ENCODE data around the gene ROR1.

ROR1 gene

GRCh38 chr1:63914241-63914640 is 140.4 kb downstream of the ROR1 start:
- Histone ChIP-seq H3K4me1 (ENCODE audit: control insufficient read depth in 2 of 2, insufficient read depth in 2 of 2, low read length in 2 of 2) (peaks cover 0 to 13% of the 10 kb centered on the region in 2 donors), H3K27ac (ENCODE audit: low read depth in 2 of 2, low read length in 2 of 2) (no peak overlapping the region), H3K4me3 (ENCODE audit: low read length in 2 of 2) (no peak overlapping the region), H3K9ac (ENCODE audit: low read depth in 1 of 2, low read length in 2 of 2) (no peak overlapping the region), H3K9me3 (ENCODE audit: control insufficient read depth in 2 of 2, low read length in 2 of 2) (no peaks in the 10 kb centered on the region), H3K27me3 (ENCODE audit: control insufficient read depth in 2 of 2, insufficient read depth in 2 of 2, low read length in 2 of 2) (no peaks in the 10 kb centered on the region), H3K36me3 (ENCODE audit: control insufficient read depth in 2 of 2, insufficient read depth in 2 of 2, low read length in 2 of 2) (no peaks in the 10 kb centered on the region)

GRCh38 chr1:63914706-63915105 is 140.9 kb downstream of the ROR1 start:
- Histone ChIP-seq H3K9ac (ENCODE audit: low read depth in 1 of 2, low read length in 2 of 2) (no peak overlapping the region), H3K9me3 (ENCODE audit: control insufficient read depth in 2 of 2, low read length in 2 of 2) (no peaks in the 10 kb centered on the region), H3K4me1 (ENCODE audit: control insufficient read depth in 2 of 2, insufficient read depth in 2 of 2, low read length in 2 of 2) (peaks cover 0 to 13% of the 10 kb centered on the region in 2 donors), H3K27ac (ENCODE audit: low read depth in 2 of 2, low read length in 2 of 2) (no peak overlapping the region), H3K27me3 (ENCODE audit: control insufficient read depth in 2 of 2, insufficient read depth in 2 of 2, low read length in 2 of 2) (no peaks in the 10 kb centered on the region), H3K36me3 (ENCODE audit: control insufficient read depth in 2 of 2, insufficient read depth in 2 of 2, low read length in 2 of 2) (no peaks in the 10 kb centered on the region), H3K4me3 (ENCODE audit: low read length in 2 of 2) (no peak overlapping the region)

- Histone ChIP-seq H3K9me3 (ENCODE audit: control insufficient read depth in 2 of 2, low read length in 2 of 2) (no peaks in the 10 kb centered on the region), H3K4me3 (ENCODE audit: low read length in 2 of 2) (no peak overlapping the region), H3K27ac (ENCODE audit: low read depth in 2 of 2, low read length in 2 of 2) (no peak overlapping the region), H3K4me1 (ENCODE audit: control insufficient read depth in 2 of 2, insufficient read depth in 2 of 2, low read length in 2 of 2) (peaks cover 0 to 13% of the 10 kb centered on the region in 2 donors), H3K36me3 (ENCODE audit: control insufficient read depth in 2 of 2, insufficient read depth in 2 of 2, low read length in 2 of 2) (no peaks in the 10 kb centered on the region), H3K9ac (ENCODE audit: low read depth in 1 of 2, low read length in 2 of 2) (no peak overlapping the region), H3K27me3 (ENCODE audit: control insufficient read depth in 2 of 2, insufficient read depth in 2 of 2, low read length in 2 of 2) (no peaks in the 10 kb centered on the region)
Measured at GRCh38 chr1:63915121-63915520, 141.3 kb downstream of the ROR1 start.

DNA sequence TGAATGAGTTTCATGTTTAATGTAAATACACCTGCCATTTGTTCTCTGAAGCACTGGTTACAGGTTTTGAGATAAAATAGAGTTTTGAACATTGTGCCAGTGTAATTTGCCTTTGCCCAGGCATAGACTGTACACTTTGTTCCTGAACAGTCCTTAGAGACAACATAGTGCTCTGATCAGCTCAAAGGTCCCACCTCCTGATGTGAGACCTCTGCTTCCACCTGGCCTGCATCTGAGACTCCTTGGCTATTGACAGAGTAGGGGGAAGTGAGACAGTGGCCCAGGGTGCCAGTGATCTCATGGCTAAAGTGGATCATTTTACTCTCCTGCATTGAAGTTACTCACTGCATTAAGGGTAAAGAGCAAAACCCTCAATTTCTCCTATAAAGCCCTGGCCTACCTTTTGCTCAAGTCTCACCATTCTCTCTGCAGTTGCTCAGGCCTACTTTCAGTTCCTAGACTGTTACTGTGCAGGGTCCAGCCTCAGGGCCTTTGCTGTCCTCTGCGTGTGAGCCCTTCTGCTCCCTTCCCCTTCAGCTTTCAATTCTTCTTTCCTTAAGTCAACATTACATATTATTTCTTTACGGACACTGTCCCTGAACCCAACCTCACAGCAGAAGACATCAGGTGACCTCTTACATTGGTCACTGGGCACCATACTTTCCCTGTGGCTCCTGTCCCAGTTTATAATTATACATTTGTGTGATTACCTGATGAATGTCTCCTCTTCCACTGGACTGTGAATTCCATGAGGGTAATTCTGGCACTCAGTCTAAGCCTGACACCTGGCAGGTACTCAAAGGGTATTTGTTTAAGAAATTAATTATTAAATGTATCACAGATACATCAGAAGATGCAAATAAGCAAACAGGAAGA is 142.9 kb downstream of the ROR1 start:
- H3K27me3 ChIP-seq (ENCODE audit: control insufficient read depth in 2 of 2, insufficient read depth in 2 of 2, low read length in 2 of 2), result no peaks in the 10 kb centered on the region
- H3K9me3 ChIP-seq (ENCODE audit: control insufficient read depth in 2 of 2, low read length in 2 of 2), result no peaks in the 10 kb centered on the region
- H3K4me3 ChIP-seq (ENCODE audit: low read length in 2 of 2), result no peak overlapping the region
- H3K9ac ChIP-seq (ENCODE audit: low read depth in 1 of 2, low read length in 2 of 2), result no peak overlapping the region
- H3K27ac ChIP-seq (ENCODE audit: low read depth in 2 of 2, low read length in 2 of 2), result no peak overlapping the region
- H3K4me1 ChIP-seq (ENCODE audit: control insufficient read depth in 2 of 2, insufficient read depth in 2 of 2, low read length in 2 of 2), result peaks cover 0 to 19% of the 10 kb centered on the region in 2 donors
- no peaks in the 10 kb centered on the region for H3K36me3 ChIP-seq (ENCODE audit: control insufficient read depth in 2 of 2, insufficient read depth in 2 of 2, low read length in 2 of 2)

GRCh38 chr1:63917571-63918417 is 144.0 kb downstream of the ROR1 start:
- Histone ChIP-seq H3K4me3 (ENCODE audit: low read length in 2 of 2) (no peak overlapping the region), H3K27ac (ENCODE audit: low read depth in 2 of 2, low read length in 2 of 2) (no peak overlapping the region), H3K27me3 (ENCODE audit: control insufficient read depth in 2 of 2, insufficient read depth in 2 of 2, low read length in 2 of 2) (no peaks in the 10 kb centered on the region), H3K9ac (ENCODE audit: low read depth in 1 of 2, low read length in 2 of 2) (no peak overlapping the region), H3K4me1 (ENCODE audit: control insufficient read depth in 2 of 2, insufficient read depth in 2 of 2, low read length in 2 of 2) (peaks cover 0 to 19% of the 10 kb centered on the region in 2 donors), H3K9me3 (ENCODE audit: control insufficient read depth in 2 of 2, low read length in 2 of 2) (no peaks in the 10 kb centered on the region), H3K36me3 (ENCODE audit: control insufficient read depth in 2 of 2, insufficient read depth in 2 of 2, low read length in 2 of 2) (no peaks in the 10 kb centered on the region)

DNA sequence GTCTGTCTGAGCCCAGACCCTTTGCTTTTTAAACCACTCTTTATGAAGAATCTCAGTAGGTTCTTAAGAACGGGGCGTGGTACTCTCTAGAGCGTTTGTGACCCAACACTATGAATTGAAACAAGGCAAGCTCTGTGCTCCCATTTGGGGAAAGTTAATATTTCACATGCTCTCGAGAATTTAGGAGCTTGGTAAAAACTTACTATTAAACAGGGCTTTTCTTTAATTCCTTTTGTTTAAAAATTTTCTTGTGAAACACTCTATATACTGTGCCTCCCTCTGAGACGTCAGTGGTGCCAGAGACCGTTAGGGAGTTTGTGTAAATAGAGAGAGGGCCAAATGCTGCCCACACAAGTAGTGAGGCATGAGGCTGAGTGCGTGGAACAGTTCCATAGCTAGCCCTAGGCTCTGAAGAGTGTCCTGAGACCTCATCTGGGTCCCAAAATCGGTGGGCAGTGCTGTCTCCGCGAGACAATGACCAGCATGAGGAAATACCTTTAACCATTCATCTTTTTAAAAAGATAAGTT is 144.7 kb downstream of the ROR1 start:
- no peak overlapping the region for H3K27ac ChIP-seq (ENCODE audit: low read depth in 2 of 2, low read length in 2 of 2)

DNA sequence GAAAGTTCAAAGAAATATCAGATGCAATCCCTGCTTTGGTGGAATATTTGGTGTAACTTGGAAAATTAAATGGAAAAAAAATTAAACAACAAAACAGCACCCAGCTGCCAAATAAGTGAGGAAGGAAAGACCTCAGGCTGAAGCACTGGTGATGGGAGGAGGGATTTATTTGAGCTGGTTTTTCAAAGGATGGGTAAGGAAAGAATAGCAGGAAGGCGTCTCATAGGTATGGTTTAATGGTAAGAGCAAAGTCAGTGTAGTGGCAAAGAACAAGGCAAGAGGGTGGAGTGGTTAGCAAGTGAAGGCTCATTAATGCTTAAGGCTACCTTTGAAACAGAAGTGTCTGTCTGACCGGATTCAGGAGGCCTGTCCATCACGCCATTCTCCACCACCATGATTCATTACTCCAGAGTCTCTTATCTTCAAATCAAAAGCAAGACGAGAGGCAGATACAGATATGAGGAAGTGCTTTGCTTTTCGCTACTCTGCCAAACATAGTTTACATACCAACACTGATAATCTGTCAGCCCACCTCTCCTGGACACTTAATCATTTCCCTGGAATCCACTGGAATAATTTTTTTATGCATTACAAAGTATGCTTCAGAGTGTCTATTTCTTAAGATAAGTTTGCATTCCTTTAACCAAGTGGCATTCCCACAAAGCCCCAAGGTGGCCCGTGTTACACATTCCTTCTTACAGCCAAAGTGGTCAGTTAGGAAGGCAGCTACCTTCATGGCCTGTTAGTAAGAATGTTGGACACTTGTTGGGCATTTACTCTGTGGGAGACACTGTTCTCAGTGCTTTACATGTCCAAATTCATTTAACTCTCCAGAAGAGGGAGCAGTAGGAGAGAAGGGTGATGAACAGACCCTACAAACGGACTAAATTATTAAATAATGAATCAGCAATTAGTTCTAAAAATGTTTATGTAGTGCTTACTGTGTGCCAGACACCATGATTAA is 146.6 kb downstream of the ROR1 start:
- Histone ChIP-seq H3K4me1 (ENCODE audit: control insufficient read depth in 2 of 2, insufficient read depth in 2 of 2, low read length in 2 of 2) (peaks cover 0 to 8% of the 10 kb centered on the region in 2 donors), H3K9me3 (ENCODE audit: control insufficient read depth in 2 of 2, low read length in 2 of 2) (no peaks in the 10 kb centered on the region), H3K27me3 (ENCODE audit: control insufficient read depth in 2 of 2, insufficient read depth in 2 of 2, low read length in 2 of 2) (no peaks in the 10 kb centered on the region), H3K36me3 (ENCODE audit: control insufficient read depth in 2 of 2, insufficient read depth in 2 of 2, low read length in 2 of 2) (no peaks in the 10 kb centered on the region), H3K27ac (ENCODE audit: low read depth in 2 of 2, low read length in 2 of 2) (peak overlapping the region in 1 of 2 donors; percentile 48), H3K4me3 (ENCODE audit: low read length in 2 of 2) (no peak overlapping the region), H3K9ac (ENCODE audit: low read depth in 1 of 2, low read length in 2 of 2) (no peak overlapping the region)

More for the DNA sequence above, 144.7 kb downstream of the ROR1 start:
- H3K36me3 ChIP-seq (ENCODE audit: control insufficient read depth in 2 of 2, insufficient read depth in 2 of 2, low read length in 2 of 2), result no peaks in the 10 kb centered on the region
- peaks cover 0 to 19% of the 10 kb centered on the region in 2 donors for H3K4me1 ChIP-seq (ENCODE audit: control insufficient read depth in 2 of 2, insufficient read depth in 2 of 2, low read length in 2 of 2)
- H3K9ac ChIP-seq (ENCODE audit: low read depth in 1 of 2, low read length in 2 of 2), result no peak overlapping the region
- no peaks in the 10 kb centered on the region for H3K9me3 ChIP-seq (ENCODE audit: control insufficient read depth in 2 of 2, low read length in 2 of 2)
- no peak overlapping the region for H3K4me3 ChIP-seq (ENCODE audit: low read length in 2 of 2)
- H3K27me3 ChIP-seq (ENCODE audit: control insufficient read depth in 2 of 2, insufficient read depth in 2 of 2, low read length in 2 of 2), result no peaks in the 10 kb centered on the region

DNA sequence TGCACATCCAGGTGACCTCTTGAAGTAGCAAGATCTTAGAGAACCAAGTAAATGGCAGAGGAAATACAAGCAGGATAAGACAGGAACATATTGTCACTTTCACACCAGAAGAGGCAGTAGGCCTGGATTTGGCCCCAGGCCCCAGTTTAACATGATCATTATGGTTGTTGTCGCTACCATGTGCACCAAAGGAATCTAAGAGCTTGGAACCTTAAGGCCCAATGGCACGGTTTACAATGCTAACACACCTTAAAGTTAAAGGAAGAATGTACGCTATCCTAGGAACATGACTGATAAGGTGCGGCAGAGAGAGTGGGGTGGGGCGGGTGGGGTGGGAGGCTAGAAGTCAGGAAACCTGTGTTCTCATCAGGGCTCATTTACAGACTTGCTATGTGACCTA is 147.5 kb downstream of the ROR1 start:
- Histone ChIP-seq H3K4me1 (ENCODE audit: control insufficient read depth in 2 of 2, insufficient read depth in 2 of 2, low read length in 2 of 2) (peaks cover 0 to 8% of the 10 kb centered on the region in 2 donors), H3K27ac (ENCODE audit: low read depth in 2 of 2, low read length in 2 of 2) (peak overlapping the region in 1 of 2 donors; percentile 48), H3K9ac (ENCODE audit: low read depth in 1 of 2, low read length in 2 of 2) (no peak overlapping the region), H3K4me3 (ENCODE audit: low read length in 2 of 2) (no peak overlapping the region), H3K27me3 (ENCODE audit: control insufficient read depth in 2 of 2, insufficient read depth in 2 of 2, low read length in 2 of 2) (no peaks in the 10 kb centered on the region), H3K9me3 (ENCODE audit: control insufficient read depth in 2 of 2, low read length in 2 of 2) (no peaks in the 10 kb centered on the region), H3K36me3 (ENCODE audit: control insufficient read depth in 2 of 2, insufficient read depth in 2 of 2, low read length in 2 of 2) (no peaks in the 10 kb centered on the region)

- Histone ChIP-seq H3K9ac (ENCODE audit: low read depth in 1 of 2, low read length in 2 of 2) (no peak overlapping the region), H3K4me1 (ENCODE audit: control insufficient read depth in 2 of 2, insufficient read depth in 2 of 2, low read length in 2 of 2) (peaks cover 0 to 7% of the 10 kb centered on the region in 2 donors), H3K36me3 (ENCODE audit: control insufficient read depth in 2 of 2, insufficient read depth in 2 of 2, low read length in 2 of 2) (no peaks in the 10 kb centered on the region), H3K27ac (ENCODE audit: low read depth in 2 of 2, low read length in 2 of 2) (no peak overlapping the region), H3K4me3 (ENCODE audit: low read length in 2 of 2) (no peak overlapping the region), H3K9me3 (ENCODE audit: control insufficient read depth in 2 of 2, low read length in 2 of 2) (no peaks in the 10 kb centered on the region), H3K27me3 (ENCODE audit: control insufficient read depth in 2 of 2, insufficient read depth in 2 of 2, low read length in 2 of 2) (no peaks in the 10 kb centered on the region)
Measured at GRCh38 chr1:63921802-63922201, 148.0 kb downstream of the ROR1 start.

Measured in mucosa of rectum (tissue), 2 donors.